Endodermal cell (in vitro differentiated cells): ENCODE results near the gene OSBPL5. TPM values are rescaled to one million over a fixed set of nuclear protein-coding genes. Genes with fewer than 3 reads are reported as not detected.
A peak's percentile ranks its signal among the peaks of the same experiment; 100 is the strongest.

ENCODE experiments used
- DNase-seq: peaks from one replicate; pipeline ENCODE4 v3.0.0-alpha.2; 2017
- H3K27ac ChIP-seq: 2 replicates; pipeline ENCODE4 v1.5.1; 2013; ENCODE audit warnings: mild to moderate bottlenecking, low read depth, low read length, moderate library complexity
- H3K27me3 ChIP-seq: 2 replicates; pipeline ENCODE4 v1.6.1; 2013; ENCODE audit warnings: mild to moderate bottlenecking, low read length, moderate library complexity; ENCODE audit not compliant: insufficient read depth, control insufficient read depth, poor library complexity, severe bottlenecking
- H3K36me3 ChIP-seq: 2 replicates; pipeline ENCODE4 v1.7.0; 2013; ENCODE audit warnings: mild to moderate bottlenecking, low read length, moderate library complexity; ENCODE audit not compliant: control insufficient read depth, insufficient read depth
- H3K4me1 ChIP-seq: one replicate; pipeline ENCODE4 v1.7.0; 2013; ENCODE audit warnings: low read length; ENCODE audit not compliant: control insufficient read depth, insufficient read depth
- H3K4me3 ChIP-seq: 2 replicates; pipeline ENCODE4 v1.5.1; 2013; ENCODE audit warnings: mild to moderate bottlenecking, low read length, moderate library complexity
- H3K9ac ChIP-seq: 2 replicates; pipeline ENCODE4 v1.6.1; 2013; ENCODE audit warnings: mild to moderate bottlenecking, low read length, moderate library complexity; ENCODE audit not compliant: poor library complexity, severe bottlenecking; ENCODE audit errors: extremely low read depth
- H3K9me3 ChIP-seq: 2 replicates; pipeline ENCODE4 v1.6.1; 2013; ENCODE audit warnings: mild to moderate bottlenecking, low read length, moderate library complexity; ENCODE audit not compliant: control insufficient read depth
- H3K27ac Mint-ChIP-seq: 2 replicates; pipeline ENCODE4 v1.8.0; 2020; ENCODE audit warnings: mixed read lengths
- H3K27me3 Mint-ChIP-seq: 2 replicates; pipeline ENCODE4 v1.8.0; 2021; ENCODE audit warnings: mild to moderate bottlenecking, mixed read lengths; ENCODE audit not compliant: insufficient read depth
- H3K36me3 Mint-ChIP-seq: 2 replicates; pipeline ENCODE4 v1.8.0; 2020; ENCODE audit warnings: low read depth, mixed read lengths
- H3K4me1 Mint-ChIP-seq: 2 replicates; pipeline ENCODE4 v1.8.0; 2020; ENCODE audit warnings: mixed read lengths
- H3K4me3 Mint-ChIP-seq: 2 replicates; pipeline ENCODE4 v1.8.0; 2020; ENCODE audit warnings: mild to moderate bottlenecking, moderate library complexity, mixed read lengths
- H3K9me3 Mint-ChIP-seq: 2 replicates; pipeline ENCODE4 v1.8.0; 2020; ENCODE audit warnings: mild to moderate bottlenecking, mixed read lengths
- WGBS, 2 experiments: methylation state at CpG; one replicate each; pipeline versions ENCODE4 v1.1.5 to v1.1.7; 2013; ENCODE audit warnings: missing lambda C conversion rate in 2 of 2, mixed read lengths in 1 of 2; ENCODE audit not compliant: insufficient coverage in 1 of 2, insufficient read length in 1 of 2; 5-methylcytosine and 5-hydroxymethylcytosine counted together
- total RNA-seq, 2 donors: library from RNA; stranded (reverse); fragmentation: NEBNext Ultra II Directional in 1 of 2; extraction: Animal tissue kit (Norgen Biotek cat#: 25700) in 1 of 2; gene quantifications; 2 replicates in 1 of 2; 3 replicates in 1 of 2; pipeline ENCODE4 v1.2.1, GENCODE V29; 2021
- TF ChIP-seq, protein P1 (sequence below): fragments of 200-600 bp; sonication (generic); conservative IDR thresholded peaks from 2 replicates; pipeline ENCODE4 v1.5.0; 2021; ENCODE audit warnings: antibody characterized with exemption, mild to moderate bottlenecking

Gene OSBPL5
- total RNA-seq, 2 donors from 2014 or later = 1.2 to 4.8 TPM

DNA sequence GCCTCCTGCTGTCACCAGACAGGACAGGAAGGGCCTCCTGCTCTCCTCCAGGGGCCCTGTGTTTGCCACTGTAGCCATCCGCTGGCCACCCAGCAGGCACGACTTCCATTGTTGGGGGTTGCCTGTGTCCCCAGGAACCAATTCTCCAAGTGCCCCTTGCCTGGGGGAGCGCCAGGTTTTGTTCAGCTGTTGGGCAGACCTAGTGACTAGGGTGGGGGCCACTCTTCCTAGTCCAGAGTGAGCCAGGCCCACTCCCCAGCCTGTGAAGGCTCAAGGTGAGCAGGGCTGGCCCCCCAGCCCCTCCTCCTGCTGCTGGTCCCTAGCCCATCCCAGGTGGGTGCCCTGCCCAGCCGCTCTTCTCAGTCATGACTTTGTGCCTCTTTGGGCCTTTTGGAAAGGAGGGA, 30.9 kb downstream of the OSBPL5 start:
- Mint-ChIP-seq H3K9me3 (no peaks in the 10 kb centered on the region), H3K27me3 (peaks cover 53% of the 10 kb centered on the region), H3K27ac (no peak overlapping the region), H3K4me3 (no peak overlapping the region), H3K36me3 (no peaks in the 10 kb centered on the region), H3K4me1 (no peaks in the 10 kb centered on the region)
- TF ChIP-seq, protein P1, sequence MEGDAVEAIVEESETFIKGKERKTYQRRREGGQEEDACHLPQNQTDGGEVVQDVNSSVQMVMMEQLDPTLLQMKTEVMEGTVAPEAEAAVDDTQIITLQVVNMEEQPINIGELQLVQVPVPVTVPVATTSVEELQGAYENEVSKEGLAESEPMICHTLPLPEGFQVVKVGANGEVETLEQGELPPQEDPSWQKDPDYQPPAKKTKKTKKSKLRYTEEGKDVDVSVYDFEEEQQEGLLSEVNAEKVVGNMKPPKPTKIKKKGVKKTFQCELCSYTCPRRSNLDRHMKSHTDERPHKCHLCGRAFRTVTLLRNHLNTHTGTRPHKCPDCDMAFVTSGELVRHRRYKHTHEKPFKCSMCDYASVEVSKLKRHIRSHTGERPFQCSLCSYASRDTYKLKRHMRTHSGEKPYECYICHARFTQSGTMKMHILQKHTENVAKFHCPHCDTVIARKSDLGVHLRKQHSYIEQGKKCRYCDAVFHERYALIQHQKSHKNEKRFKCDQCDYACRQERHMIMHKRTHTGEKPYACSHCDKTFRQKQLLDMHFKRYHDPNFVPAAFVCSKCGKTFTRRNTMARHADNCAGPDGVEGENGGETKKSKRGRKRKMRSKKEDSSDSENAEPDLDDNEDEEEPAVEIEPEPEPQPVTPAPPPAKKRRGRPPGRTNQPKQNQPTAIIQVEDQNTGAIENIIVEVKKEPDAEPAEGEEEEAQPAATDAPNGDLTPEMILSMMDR = no peak
- H3K4me1 ChIP-seq = no peaks in the 10 kb centered on the region
- peaks cover 26% of the 10 kb centered on the region for H3K27me3 ChIP-seq
- H3K9ac ChIP-seq = no peak overlapping the region
- H3K27ac ChIP-seq = no peak overlapping the region
- no peak overlapping the region for H3K4me3 ChIP-seq
- WGBS, 2 experiments = 65% methylated on average over 4 of the region's 4 CpGs; no CpG with 5 or more reads in 1 of the 2 experiments
- no peaks in the 10 kb centered on the region for H3K9me3 ChIP-seq
- DNase-seq = peak; percentile 30
- no peaks in the 10 kb centered on the region for H3K36me3 ChIP-seq

DNA sequence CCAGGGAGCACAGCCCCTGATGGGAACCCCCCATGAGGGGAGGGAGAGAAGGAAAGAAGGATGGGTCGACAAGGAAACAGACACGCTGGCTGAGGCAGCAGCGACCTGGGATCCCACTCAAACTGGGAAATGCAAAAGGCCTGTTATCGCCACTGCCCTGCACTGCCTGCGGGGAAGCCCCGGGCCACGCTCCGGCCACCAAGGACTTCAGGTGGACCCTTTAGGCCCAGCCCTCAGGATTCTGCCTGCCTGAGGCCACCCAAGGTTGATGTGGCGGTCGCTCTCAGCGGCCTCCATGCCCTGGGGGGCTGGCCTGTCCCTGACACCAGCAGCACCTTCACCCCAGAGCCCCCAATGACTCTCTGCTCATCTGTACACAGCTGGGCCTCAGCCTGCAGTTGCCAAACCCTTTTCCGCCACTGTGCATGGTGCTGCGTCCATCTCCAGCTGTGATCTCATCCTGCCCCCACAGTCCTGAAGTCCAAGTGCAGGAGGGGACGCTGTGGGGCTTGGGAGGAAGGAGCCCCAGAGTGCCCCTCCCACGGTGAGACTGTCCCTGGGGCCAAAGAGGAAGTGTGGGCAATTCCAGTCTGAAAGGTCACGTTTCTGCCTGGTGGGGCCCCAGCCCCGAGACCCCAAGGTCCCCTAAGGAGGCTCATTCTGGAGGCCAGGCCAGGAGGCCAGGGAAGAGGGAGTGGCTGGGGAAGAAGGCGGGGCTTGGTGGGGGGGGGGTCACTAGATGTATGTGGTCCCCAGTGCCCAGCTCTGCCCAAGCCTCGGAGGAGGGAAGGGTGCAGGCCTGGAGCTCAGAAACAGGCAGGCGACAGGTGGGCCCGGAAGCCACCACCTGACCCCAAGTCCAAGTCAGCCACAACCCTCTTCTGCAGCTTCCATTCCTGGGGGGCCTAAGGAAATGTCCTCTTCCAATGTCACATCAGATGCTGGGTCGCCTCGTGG, 31.6 kb downstream of the OSBPL5 start:
- Mint-ChIP-seq H3K27ac (no peak overlapping the region), H3K27me3 (peaks cover 49% of the 10 kb centered on the region), H3K9me3 (no peaks in the 10 kb centered on the region), H3K36me3 (no peaks in the 10 kb centered on the region), H3K4me3 (no peak overlapping the region), H3K4me1 (no peaks in the 10 kb centered on the region)
- Histone ChIP-seq H3K4me3 (no peak overlapping the region), H3K27ac (no peak overlapping the region), H3K4me1 (no peaks in the 10 kb centered on the region), H3K27me3 (peaks cover 19% of the 10 kb centered on the region), H3K9me3 (no peaks in the 10 kb centered on the region), H3K9ac (no peak overlapping the region), H3K36me3 (no peaks in the 10 kb centered on the region)
- TF ChIP-seq, protein P1 = no peak
- 94 to 97% methylated on average over 17 to 23 of the region's 23 CpGs for WGBS, 2 experiments
- peak; percentile 30 for DNase-seq

DNA sequence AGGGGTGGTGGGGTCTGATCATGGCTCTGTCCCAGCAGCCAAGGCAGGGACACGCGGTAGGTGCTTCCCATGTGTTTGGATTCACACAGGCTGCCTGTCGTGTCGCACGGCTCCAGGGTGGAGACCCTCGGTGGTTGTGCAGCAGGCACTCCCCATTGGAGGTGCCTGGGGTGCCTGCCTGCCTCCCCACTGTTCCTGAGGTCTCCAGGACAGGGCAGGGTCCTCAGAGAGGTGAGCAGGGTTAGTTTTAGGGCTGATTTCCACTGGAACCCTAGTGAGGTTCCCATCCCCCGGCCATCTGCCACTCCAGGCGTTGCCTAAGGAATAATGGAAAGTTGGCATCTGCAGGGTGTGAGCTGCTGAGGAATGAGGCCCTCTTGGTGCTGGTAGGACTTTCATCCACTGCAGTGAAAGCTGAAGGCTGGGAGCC, 32.3 kb downstream of the OSBPL5 start:
- no peaks in the 10 kb centered on the region for H3K9me3 ChIP-seq
- H3K27me3 ChIP-seq = peaks cover 17% of the 10 kb centered on the region
- no peak overlapping the region for H3K27ac Mint-ChIP-seq
- no peaks in the 10 kb centered on the region for H3K36me3 ChIP-seq
- H3K4me3 ChIP-seq = no peak overlapping the region
- no peaks in the 10 kb centered on the region for H3K36me3 Mint-ChIP-seq
- H3K4me3 Mint-ChIP-seq = no peak overlapping the region
- H3K27ac ChIP-seq = no peak overlapping the region
- H3K9me3 Mint-ChIP-seq = no peaks in the 10 kb centered on the region
- H3K4me1 Mint-ChIP-seq = no peaks in the 10 kb centered on the region
- H3K27me3 Mint-ChIP-seq = peaks cover 50% of the 10 kb centered on the region
- peak; percentile 40 for DNase-seq
- no peak overlapping the region for H3K9ac ChIP-seq
- H3K4me1 ChIP-seq = no peaks in the 10 kb centered on the region
- TF ChIP-seq, protein P1 = no peak
- WGBS, 2 experiments = 96 to 98% methylated on average over 6 to 8 of the region's 8 CpGs
